Coronary artery (tissue), 2 donors: ENCODE data around the gene TTC23.

Experiments used
- DNase-seq: peaks from one replicate; pipeline ENCODE4 v3.0.0-alpha.2; 2017; ENCODE audit warnings: low spot score
- H3K27ac ChIP-seq, 2 donors: fragments of 200-600 bp; sonication (generic); one replicate each; pipeline ENCODE4 v1.5.1; 2016 to 2019
- H3K4me3 ChIP-seq: fragments of 200-600 bp; sonication (generic); 2 replicates; pipeline ENCODE4 v1.5.1; 2016; ENCODE audit warnings: mild to moderate bottlenecking, moderate library complexity
- CTCF ChIP-seq: fragments of 200-600 bp; sonication (generic); IDR thresholded peaks from one replicate; pipeline ENCODE4 v1.5.1; 2019; ENCODE audit warnings: antibody characterized with exemption

The TTC23 gene

DNA sequence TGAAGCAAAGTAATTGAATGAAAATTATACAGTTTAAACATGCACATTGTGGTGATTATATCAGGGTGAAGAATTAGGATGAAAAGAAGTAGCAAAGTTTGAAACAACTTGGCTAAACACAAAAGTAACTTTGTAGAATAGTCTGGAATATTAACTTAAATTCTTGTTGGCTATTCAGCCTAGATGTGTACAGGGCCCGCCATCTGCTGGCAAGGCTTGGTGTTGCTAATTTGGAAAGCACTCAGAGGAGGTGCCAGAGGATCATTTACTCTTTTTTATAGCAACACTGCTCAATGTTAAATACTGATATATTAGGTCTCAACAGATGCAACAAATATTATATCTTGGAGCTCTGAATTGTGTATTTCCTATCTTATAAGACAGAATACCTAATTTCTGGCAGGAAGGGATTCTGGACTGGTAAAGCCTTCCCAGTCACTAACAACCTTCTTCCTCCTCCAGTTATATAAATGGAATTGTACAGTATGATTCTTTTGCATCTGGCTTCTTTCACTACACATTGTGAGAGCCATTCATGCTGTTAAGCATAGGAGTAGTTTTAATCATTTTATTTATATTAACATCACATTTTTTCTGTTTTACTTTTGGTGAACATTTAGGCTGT lies 36.1 kb downstream of the TTC23 start:
- peak; percentile 79 for TF ChIP-seq CTCF
- DNase-seq, result no peak
- Histone ChIP-seq H3K4me3 (no peak overlapping the region), H3K27ac (no peak overlapping the region)

GRCh38 chr15:99212406-99212805 lies 37.0 kb downstream of the TTC23 start:
- H3K4me3 ChIP-seq, result no peak overlapping the region
- H3K27ac ChIP-seq, result no peak overlapping the region
- DNase-seq, result no peak
- no peak for TF ChIP-seq CTCF

- TF ChIP-seq CTCF, result no peak
- DNase-seq, result no peak
- Histone ChIP-seq H3K27ac (no peak overlapping the region), H3K4me3 (no peak overlapping the region)
These were observed 37.5 kb downstream of the TTC23 start for GRCh38 chr15:99211926-99212325.

DNA sequence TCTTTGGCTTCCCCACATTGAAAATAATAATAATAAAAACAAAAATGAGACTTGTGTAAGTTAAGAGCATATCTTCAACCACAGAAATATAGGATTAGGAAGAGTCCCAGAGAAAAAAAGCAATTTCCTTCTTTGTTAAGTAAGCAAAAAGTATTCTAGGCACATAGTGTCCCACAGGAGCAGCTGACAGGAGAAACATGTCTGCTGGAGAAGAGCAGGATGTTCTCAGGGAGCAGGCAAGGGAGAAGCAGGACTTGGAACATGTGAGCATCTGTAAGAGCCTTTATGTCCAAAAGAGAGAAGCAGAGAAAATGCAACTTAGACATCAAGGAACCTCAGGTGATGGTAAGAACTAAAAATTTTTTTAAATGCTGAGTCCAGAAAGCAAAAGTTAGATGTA lies 39.0 kb downstream of the TTC23 start:
- Histone ChIP-seq H3K4me3 (no peak overlapping the region), H3K27ac (no peak overlapping the region)
- TF ChIP-seq CTCF, result no peak
- DNase-seq, result no peak

DNA sequence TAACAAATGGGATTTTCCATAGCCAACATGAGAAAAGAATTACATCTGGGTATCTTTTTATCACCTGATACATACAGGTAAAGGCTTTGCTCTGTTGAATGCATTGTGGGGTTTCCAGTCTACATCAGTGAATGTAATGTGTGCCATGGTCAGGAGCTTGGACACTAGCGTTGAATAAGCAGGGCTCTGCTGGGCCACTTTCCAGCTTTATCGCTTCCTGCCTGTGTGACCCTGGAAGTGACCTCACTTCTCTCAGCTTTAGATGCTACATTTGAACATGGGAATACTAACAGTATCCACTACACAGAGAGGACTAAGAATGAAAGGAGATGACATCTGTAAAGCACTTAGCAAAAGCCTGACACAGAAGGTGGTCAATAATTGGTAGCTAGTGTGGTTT lies 40.1 kb downstream of the TTC23 start:
- TF ChIP-seq CTCF, result no peak
- DNase-seq, result no peak
- Histone ChIP-seq H3K4me3 (no peak overlapping the region), H3K27ac (no peak overlapping the region)

DNA sequence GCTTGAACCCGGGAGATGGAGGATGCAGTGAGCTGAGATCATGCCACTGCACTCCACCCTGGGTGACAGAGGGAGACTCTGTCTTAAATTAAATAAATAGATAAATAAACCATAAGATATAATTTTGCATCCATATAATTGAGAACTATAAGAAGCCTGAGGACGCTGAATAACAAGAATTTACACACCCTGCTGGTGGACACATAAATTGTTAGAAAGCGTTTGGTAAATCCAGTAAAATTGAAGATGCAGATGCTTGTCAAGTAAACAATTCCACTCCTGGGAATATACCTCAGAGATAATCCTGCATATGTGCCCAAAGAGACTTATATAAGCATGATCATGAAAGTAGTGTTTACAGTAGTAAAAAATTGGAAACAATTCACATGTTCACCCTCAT lies 41.7 kb downstream of the TTC23 start:
- no peak overlapping the region for H3K4me3 ChIP-seq
- no peak for TF ChIP-seq CTCF
- no peak overlapping the region for H3K27ac ChIP-seq
- no peak for DNase-seq

DNA sequence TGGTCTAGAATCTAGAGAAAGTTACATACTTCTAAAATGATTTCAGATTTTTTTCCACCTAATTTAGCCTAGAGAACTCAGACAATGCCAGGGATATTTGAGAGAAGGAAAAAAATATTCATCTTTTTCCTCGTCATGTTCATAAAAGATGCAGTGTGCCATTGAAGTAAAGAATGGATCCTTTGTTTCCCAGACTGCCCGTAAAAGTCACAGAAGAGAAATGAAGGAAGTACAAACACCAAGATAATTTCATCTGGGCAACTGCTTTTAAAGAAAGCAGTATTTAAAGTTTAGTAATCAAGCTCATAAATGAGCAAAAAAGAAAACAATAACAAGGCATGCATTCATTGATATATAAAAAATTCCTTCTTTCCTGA lies 47.2 kb downstream of the TTC23 start:
- no peak for TF ChIP-seq CTCF
- Histone ChIP-seq H3K4me3 (no peak overlapping the region), H3K27ac (no peak overlapping the region)
- DNase-seq, result no peak
